Measurements from ENCODE around the gene NFU1. TPM values are rescaled to one million over a fixed set of nuclear protein-coding genes. Genes with fewer than 3 reads are reported as not detected.
A peak's percentile ranks its signal among the peaks of the same experiment; 100 is the strongest.
"Not testable (repeated sequence)": the region's sequence is repeated elsewhere in the genome, so short reads cannot be mapped to it uniquely, and the experiment has no call there.

NFU1 gene
- total and polyA plus RNA-seq, 5 donors from 2014 or later: 21.3 to 99.3 (median 77.5) TPM

DNA sequence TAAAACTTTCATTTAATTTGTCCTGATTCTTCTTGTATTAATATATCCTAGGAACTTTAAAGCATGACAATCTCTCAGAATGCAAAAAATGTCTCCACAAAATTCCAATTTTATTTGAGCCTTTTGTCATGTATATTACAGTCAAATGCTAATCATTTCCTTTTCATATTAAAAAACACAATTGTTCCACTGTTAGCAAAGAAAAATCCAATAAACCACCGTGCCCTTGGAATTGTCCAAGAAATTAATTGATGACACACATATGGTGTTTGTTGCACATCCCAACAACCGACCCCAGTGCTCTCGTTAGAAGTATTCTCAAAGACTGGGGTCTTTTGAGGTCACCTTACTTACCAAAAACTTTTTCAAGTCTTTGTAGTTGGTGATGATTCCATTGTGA lies 78.3 kb downstream of the NFU1 start:
- Mint-ChIP-seq H3K4me1 (peaks cover 0 to 11% (median 3%) of the 10 kb centered on the region in 4 donors), H3K36me3 (peaks cover 45% of the 10 kb centered on the region), H3K4me3 (no peak overlapping the region), H3K9me3 (no peaks in the 10 kb centered on the region), H3K27ac (no peak overlapping the region), H3K27me3 (no peaks in the 10 kb centered on the region)
- ATAC-seq (ENCODE audit: low read depth in 2 of 2) (no peak), DNase-seq (no peak)
- no peaks in the 10 kb centered on the region for H3K9me3 ChIP-seq (ENCODE audit: control insufficient read depth in 2 of 2, low read length in 2 of 2)
- H3K4me3 ChIP-seq (ENCODE audit: low read depth, low read length): no peak overlapping the region
- H3K27me3 ChIP-seq (ENCODE audit: control insufficient read depth, insufficient read depth, low read length): no peaks in the 10 kb centered on the region
- H3K36me3 ChIP-seq (ENCODE audit: control insufficient read depth, insufficient read depth, low read length): peaks cover 84% of the 10 kb centered on the region
- H3K4me1 ChIP-seq (ENCODE audit: control insufficient read depth, insufficient read depth, low read length, poor library complexity, severe bottlenecking): no peaks in the 10 kb centered on the region
- no peak overlapping the region for H3K27ac ChIP-seq (ENCODE audit: insufficient read depth, low read length, poor library complexity, severe bottlenecking)

DNA sequence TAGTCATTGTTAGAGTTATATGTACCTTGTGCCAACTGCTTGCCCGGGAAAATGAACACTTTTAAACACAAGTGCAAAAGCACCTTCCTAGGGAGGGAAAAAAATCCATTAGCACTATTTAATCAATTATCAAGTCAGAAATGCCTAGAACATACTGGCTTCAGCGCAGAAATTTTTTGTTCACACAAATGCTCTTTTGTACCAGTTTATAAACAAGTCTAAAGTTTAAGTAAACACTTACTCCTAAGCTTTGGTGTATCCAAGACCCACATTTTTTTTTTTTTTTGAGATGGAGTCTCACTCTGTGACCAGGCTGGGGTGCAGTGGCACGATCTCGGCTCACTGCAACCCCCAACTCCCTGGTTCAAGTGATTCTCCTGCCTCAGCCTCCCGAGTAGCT lies 80.8 kb downstream of the NFU1 start:
- Histone ChIP-seq H3K4me1 (ENCODE audit: control insufficient read depth, insufficient read depth, low read length, poor library complexity, severe bottlenecking) (no peaks in the 10 kb centered on the region), H3K27ac (ENCODE audit: insufficient read depth, low read length, poor library complexity, severe bottlenecking) (no peak overlapping the region), H3K27me3 (ENCODE audit: control insufficient read depth, insufficient read depth, low read length) (no peaks in the 10 kb centered on the region), H3K36me3 (ENCODE audit: control insufficient read depth, insufficient read depth, low read length) (peaks cover 74% of the 10 kb centered on the region), H3K9me3 (ENCODE audit: control insufficient read depth in 2 of 2, low read length in 2 of 2) (no peaks in the 10 kb centered on the region), H3K4me3 (ENCODE audit: low read depth, low read length) (no peak overlapping the region)
- Mint-ChIP-seq H3K36me3 (peaks cover 42% of the 10 kb centered on the region), H3K9me3 (no peaks in the 10 kb centered on the region), H3K4me1 (peaks cover 0 to 11% (median 3%) of the 10 kb centered on the region in 4 donors), H3K27me3 (no peaks in the 10 kb centered on the region), H3K4me3 (no peak overlapping the region), H3K27ac (no peak overlapping the region)
- ATAC-seq (ENCODE audit: low read depth in 2 of 2): no peak
- DNase-seq: no peak

- not testable (repeated sequence) for H3K27me3 ChIP-seq (ENCODE audit: control insufficient read depth, insufficient read depth, low read length); ATAC-seq (ENCODE audit: low read depth in 2 of 2); H3K9me3 Mint-ChIP-seq; H3K27me3 Mint-ChIP-seq; DNase-seq; H3K4me1 ChIP-seq (ENCODE audit: control insufficient read depth, insufficient read depth, low read length, poor library complexity, severe bottlenecking); H3K27ac ChIP-seq (ENCODE audit: insufficient read depth, low read length, poor library complexity, severe bottlenecking); H3K27ac Mint-ChIP-seq; H3K9me3 ChIP-seq (ENCODE audit: control insufficient read depth in 2 of 2, low read length in 2 of 2); H3K4me3 Mint-ChIP-seq; H3K4me3 ChIP-seq (ENCODE audit: low read depth, low read length)
- Mint-ChIP-seq H3K36me3 (peaks cover 41% of the 10 kb centered on the region), H3K4me1 (peaks cover 0 to 11% (median 3%) of the 10 kb centered on the region in 4 donors)
- peaks cover 64% of the 10 kb centered on the region for H3K36me3 ChIP-seq (ENCODE audit: control insufficient read depth, insufficient read depth, low read length)
These were observed 82.3 kb downstream of the NFU1 start for GRCh38 chr2:69354976-69355375.

GRCh38 chr2:69353360-69353759 lies 83.9 kb downstream of the NFU1 start:
- Histone ChIP-seq H3K27ac (ENCODE audit: insufficient read depth, low read length, poor library complexity, severe bottlenecking) (no peak overlapping the region), H3K36me3 (ENCODE audit: control insufficient read depth, insufficient read depth, low read length) (peaks cover 66% of the 10 kb centered on the region), H3K4me3 (ENCODE audit: low read depth, low read length) (no peak overlapping the region), H3K27me3 (ENCODE audit: control insufficient read depth, insufficient read depth, low read length) (no peaks in the 10 kb centered on the region), H3K4me1 (ENCODE audit: control insufficient read depth, insufficient read depth, low read length, poor library complexity, severe bottlenecking) (no peaks in the 10 kb centered on the region), H3K9me3 (ENCODE audit: control insufficient read depth in 2 of 2, low read length in 2 of 2) (no peaks in the 10 kb centered on the region)
- DNase-seq: no peak
- no peak overlapping the region for H3K4me3 Mint-ChIP-seq
- ATAC-seq (ENCODE audit: low read depth in 2 of 2): no peak
- H3K36me3 Mint-ChIP-seq: peaks cover 41% of the 10 kb centered on the region
- H3K27ac Mint-ChIP-seq: no peak overlapping the region
- no peaks in the 10 kb centered on the region for H3K9me3 Mint-ChIP-seq
- no peaks in the 10 kb centered on the region for H3K27me3 Mint-ChIP-seq
- peaks cover 0 to 5% (median 0%) of the 10 kb centered on the region in 4 donors for H3K4me1 Mint-ChIP-seq

DNA sequence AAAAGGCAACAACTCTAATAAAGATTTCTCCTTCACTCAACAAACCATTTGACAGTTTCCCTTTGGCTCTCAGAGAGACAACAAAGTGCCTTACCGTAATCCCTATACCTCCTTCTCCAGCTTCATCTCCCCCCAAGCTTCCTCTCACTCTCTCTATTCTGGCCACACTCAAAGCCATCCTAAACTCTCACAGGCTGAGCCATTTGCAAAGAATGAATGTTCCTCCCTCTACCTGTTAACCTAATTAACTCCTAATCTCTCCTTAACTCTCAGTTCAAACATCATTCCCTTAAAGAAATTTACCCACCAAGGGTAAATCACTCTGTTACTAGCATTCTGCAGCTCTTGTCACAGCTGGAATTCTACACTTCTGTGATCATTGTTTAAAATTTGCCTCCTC lies 88.5 kb downstream of the NFU1 start:
- no peaks in the 10 kb centered on the region for H3K9me3 Mint-ChIP-seq
- Histone ChIP-seq H3K36me3 (ENCODE audit: control insufficient read depth, insufficient read depth, low read length) (peaks cover 72% of the 10 kb centered on the region), H3K4me1 (ENCODE audit: control insufficient read depth, insufficient read depth, low read length, poor library complexity, severe bottlenecking) (no peaks in the 10 kb centered on the region), H3K9me3 (ENCODE audit: control insufficient read depth in 2 of 2, low read length in 2 of 2) (no peaks in the 10 kb centered on the region), H3K27me3 (ENCODE audit: control insufficient read depth, insufficient read depth, low read length) (no peaks in the 10 kb centered on the region), H3K4me3 (ENCODE audit: low read depth, low read length) (no peak overlapping the region), H3K27ac (ENCODE audit: insufficient read depth, low read length, poor library complexity, severe bottlenecking) (no peak overlapping the region)
- no peak overlapping the region for H3K4me3 Mint-ChIP-seq
- DNase-seq: no peak
- ATAC-seq (ENCODE audit: low read depth in 2 of 2): no peak
- H3K27me3 Mint-ChIP-seq: no peaks in the 10 kb centered on the region
- no peaks in the 10 kb centered on the region for H3K4me1 Mint-ChIP-seq
- peak overlapping the region in 1 of 3 donors; percentile 62 for H3K27ac Mint-ChIP-seq
- peaks cover 36% of the 10 kb centered on the region for H3K36me3 Mint-ChIP-seq

Other genes starting within 250 kb of the NFU1 start
- 20.7 TPM for gene GFPT1, start 50.2 kb downstream of the NFU1 start, total RNA-seq
- gene GFPT1, start 50.2 kb downstream of the NFU1 start, polyA plus RNA-seq: 10 to 100 TPM in 3 of 4 donors, 1 to 10 TPM in 1; 8.0 to 13.6 (median 11.4) TPM
- 258 TPM for gene AAK1, start 206.3 kb upstream of the NFU1 start, total RNA-seq
- 10 to 100 TPM; 70.7 to 99.5 (median 72.4) TPM for gene AAK1, start 206.3 kb upstream of the NFU1 start, polyA plus RNA-seq

Measured in CD4-positive, CD25-positive, alpha-beta regulatory T cell (primary cell).